DMS114 treated with DMSO at 0.1 percent for 48 hours (cell line): Measurements from ENCODE around the gene AGMO.

Experiments used
- DNase-seq: peaks from one replicate; lab custom pipeline; 2025; ENCODE audit not compliant: unreplicated experiment; lab: John Stamatoyannopoulos, UW

AGMO gene

DNA sequence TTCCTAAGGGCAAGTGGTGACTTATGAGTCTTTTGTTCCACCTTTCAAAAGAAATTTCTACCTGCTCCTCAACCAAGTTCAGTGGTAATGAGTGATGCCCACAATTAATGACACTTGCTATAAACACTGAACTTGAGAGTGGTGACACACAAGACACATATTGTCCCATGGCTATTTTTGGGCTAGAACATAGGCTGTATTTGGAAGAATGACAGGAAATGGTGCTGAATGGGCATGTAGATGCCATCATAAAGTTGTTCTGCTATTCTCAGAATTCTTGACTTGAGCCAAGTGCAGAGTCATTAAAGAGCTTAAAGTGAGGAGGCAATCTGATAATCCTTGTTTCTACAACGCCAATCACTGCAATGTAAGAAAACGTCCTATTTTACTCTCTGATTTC, 313.3 kb downstream of the AGMO start:
- no peak for DNase-seq

DNA sequence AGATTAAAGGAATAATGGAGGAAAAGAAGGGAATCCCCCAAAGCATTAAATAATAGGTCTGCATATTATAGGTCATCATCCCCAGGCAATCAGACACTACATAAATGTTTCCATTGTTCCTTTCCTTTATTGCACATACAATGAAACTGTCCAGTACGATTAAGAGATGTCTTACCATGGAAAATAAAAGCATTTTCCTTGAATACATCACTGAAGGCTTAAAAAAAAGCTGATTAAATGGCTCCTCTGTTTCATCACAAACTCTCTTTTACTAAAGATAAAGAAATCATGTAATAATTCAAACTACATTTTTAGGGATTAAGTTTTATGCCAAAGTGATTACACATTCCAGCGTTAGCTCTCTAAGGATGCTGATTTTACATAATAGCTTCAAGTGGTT, 316.0 kb downstream of the AGMO start:
- no peak for DNase-seq

DNA sequence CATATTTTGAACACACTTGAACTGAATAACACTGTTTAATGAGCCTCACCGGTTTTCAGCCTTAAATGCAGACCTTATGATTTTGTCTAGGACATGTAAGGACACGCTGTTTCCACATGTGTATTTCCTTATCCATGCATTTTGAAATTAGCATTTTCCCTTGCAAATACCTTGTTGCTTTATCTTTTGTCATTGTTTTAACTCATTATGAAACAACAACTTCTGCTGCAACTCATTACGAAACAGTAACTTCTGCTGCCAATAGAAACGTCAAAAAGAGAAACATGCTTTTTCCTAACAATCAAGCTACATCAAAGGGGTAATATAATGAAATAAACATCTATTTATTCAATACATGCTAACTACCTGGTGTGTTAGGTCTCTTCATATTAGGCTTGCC, 322.0 kb downstream of the AGMO start:
- DNase-seq: no peak

GRCh38 chr7:15236952-15237351, 324.9 kb downstream of the AGMO start:
- DNase-seq: no peak

DNA sequence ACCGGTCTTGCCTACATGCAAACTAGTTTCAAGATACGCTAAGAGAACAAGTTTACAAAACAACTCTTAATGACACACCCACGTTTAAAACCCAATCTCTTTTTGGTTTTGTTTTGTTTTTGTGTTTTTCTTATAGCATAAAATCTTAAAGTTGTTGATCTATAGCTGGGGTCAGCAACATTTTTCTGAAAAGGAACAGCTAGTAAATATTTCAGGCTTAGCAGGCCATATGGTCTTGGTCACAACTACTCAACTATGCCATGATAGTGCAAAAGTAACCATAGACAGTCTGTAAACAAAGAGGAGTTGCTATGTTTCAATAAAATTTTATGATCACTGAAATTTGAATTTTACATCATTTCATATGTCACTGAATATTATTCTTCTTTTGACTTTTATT, 327.4 kb downstream of the AGMO start:
- DNase-seq: no peak

DNA sequence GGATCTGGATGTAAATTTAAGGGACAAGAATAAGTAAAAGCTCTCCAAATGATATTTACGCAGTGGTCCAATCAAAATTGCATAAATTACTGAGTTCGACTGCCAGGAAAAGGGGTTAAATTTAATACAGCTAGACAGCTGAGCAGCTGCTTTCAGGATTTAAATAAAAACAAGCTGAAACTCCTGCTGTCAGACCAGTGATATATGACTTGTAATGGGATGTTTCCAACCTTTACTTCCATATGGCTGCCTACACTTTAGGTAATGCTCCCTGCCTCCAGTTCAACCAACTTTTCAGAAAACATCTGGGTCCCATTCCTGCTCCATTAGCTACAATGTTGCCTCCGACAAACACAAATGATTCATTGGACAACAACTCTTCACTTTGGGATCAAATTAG, 333.0 kb downstream of the AGMO start:
- DNase-seq: no peak

DNA sequence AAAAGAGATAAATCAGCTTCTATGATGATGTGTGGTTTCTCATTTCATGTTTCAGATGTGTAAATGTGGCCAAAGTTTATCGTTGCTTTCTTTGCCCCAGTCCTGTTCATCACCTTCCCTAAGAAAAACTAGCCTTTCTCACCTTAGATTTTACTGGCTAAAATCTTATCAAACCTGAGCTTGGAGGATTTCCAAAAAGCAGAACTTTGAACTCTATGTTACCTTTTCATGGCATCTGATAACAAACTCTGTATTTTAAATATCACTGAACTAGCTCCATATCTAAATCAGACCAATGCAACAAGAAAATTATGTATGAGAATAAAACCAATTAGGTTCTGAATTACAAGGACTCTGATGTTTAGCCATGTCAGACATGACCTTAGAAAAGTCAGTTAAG, 335.8 kb downstream of the AGMO start:
- DNase-seq: no peak

- DNase-seq: no peak
Observed at GRCh38 chr7:15219758-15220157, 342.1 kb downstream of the AGMO start.

- DNase-seq: no peak
Observed at GRCh38 chr7:15218261-15218660, 343.6 kb downstream of the AGMO start.

DNA sequence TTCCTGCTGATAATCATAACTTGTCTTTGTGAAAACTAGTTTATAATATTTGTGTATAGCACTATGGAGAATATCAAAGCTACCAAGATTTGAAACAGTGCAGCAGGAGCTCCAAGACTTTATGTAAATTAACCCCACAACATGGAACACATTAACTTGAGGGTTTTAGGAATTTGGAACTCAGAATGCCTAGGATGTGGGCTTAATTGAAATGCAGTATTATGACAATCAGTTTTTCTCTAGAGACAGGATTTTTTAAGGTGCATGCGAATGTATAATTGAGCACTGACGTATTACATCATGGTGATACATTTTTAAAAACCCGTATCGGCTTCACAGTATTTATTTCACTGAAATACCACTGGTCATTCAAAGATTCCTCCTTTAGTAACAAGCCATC, 346.2 kb downstream of the AGMO start:
- no peak for DNase-seq

DNA sequence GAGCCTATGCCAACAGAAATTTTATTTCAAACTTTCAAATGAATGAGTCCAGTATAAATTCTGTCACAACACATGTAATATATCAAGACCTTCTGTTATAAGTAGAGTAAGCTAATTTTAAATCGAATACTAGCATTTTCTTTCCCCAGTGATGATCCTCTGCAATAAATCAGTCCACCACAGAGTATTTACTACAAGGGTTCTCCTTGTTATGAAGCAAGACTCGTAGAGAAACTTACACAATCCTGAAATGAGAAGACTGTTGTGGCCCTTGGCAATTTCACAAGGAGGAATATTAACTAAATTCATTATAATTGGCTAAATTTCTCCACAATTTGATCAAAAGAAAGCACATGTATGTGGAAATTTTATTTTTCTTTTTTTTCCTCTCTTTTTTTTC, 346.8 kb downstream of the AGMO start:
- DNase-seq: no peak

DNA sequence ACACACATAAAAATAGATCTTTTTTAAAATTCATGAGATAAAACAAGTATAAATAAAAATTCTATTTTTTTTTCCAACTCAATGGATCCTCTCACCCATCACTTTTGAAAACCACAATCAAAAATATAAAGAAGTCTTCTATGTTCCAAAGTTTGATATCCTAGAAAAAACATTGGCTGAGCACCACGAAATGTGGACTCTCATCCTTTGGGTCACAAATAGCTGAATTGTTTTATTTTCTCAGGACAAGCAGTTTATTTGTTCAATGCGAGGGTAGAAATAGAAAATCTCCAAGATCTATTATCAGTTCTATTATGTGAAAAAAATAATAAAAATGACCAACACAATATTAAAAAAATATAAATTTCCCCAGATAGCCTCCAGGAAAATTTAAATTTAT, 348.7 kb downstream of the AGMO start:
- no peak for DNase-seq

- DNase-seq: no peak
Observed at GRCh38 chr7:15209429-15209828, 352.4 kb downstream of the AGMO start.

- DNase-seq: no peak
Observed at GRCh38 chr7:15204421-15204820, 357.4 kb downstream of the AGMO start.

DNA sequence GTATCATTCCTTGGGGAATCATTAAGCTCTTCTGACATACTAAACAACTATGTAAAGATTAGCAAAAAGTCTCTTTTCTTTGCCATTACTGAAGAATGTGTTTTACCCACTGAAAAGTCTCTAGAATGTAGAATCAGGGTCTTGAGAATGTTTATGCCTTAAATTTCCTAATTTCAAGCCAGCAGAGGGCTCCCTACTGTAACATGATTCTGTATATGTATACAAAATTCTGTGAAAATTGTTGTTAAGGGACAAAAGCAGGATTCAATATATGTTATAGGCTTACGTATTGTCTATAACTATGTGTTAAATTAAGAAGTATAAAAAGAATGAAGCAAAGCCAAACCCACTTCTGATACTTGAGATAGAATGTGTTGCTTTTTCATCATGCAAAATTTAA, 362.3 kb downstream of the AGMO start:
- peak; percentile 11 for DNase-seq

GRCh38 chr7:15197042-15197977, 364.5 kb downstream of the AGMO start:
- DNase-seq: no peak

DNA sequence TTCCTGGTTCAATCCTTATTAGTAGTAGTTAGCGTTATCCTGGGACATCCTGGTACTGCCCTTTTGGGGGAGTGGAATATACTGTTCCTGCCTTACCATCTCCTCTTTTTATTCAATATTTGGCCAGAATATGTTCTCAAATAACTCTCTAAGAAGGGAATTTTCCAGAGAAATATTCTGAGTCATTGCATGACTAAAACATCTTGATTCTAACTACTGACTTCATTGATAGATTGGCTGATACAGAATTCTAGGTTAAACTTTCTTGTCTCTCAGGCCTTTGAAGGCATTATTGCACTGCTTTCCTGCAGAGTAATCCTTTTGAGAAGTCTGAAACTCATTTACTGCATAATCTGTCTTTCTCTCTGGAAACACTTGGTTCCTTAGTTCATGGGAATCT, 383.8 kb downstream of the AGMO start:
- DNase-seq: no peak

- no peak for DNase-seq
Observed at GRCh38 chr7:15176089-15176488, 385.7 kb downstream of the AGMO start.

DNA sequence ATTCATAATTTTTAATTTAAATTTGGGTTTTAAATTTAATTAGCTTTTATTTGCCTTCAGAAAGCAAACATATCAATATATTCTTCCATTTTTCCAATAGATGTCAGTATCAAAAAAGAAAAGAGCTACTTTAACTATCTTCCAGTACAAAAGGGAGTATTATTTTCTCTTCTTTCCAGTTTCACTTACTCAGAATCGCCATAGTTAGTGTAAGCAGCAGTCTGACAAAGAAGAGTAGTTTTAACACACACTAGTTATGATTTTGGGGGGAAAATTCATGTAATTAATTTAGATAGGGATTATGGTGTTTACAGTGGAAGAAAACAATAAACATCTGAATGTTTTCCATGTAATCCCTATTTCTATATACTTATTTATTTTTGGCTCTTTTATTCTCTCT, 386.7 kb downstream of the AGMO start:
- no peak for DNase-seq

DNA sequence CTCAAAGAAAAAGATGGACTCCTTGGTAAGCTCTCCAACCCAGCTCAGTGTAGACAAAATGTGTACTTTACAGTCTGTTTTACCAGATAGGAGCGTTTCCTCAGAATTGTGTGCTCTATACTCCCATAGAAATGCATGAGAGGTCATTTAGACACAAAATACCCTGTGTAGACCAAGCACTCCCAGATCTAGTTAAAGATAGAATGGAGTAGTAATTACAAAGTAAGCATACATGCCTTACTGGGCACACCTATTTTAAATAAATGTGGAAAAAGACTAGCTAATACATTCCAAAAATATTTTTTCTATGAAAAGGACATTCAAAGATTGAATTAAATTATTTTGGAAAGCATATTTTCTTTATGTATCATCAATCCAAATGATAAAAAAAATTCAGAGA, 387.3 kb downstream of the AGMO start:
- no peak for DNase-seq

- DNase-seq: no peak
Observed at GRCh38 chr7:15168489-15168888, 393.3 kb downstream of the AGMO start.

GRCh38 chr7:15167912-15168311, 393.9 kb downstream of the AGMO start:
- no peak for DNase-seq

GRCh38 chr7:15166620-15167019, 395.2 kb downstream of the AGMO start:
- no peak for DNase-seq
